Brain microvascular endothelial cell (primary cell): Measurements from ENCODE around the gene MARK4.
"Not testable (repeated sequence)": the region's sequence is repeated elsewhere in the genome, so short reads cannot be mapped to it uniquely, and the experiment has no call there.

Experiments used
- DNase-seq: peaks from one replicate; pipeline ENCODE4 v3.0.0-alpha.2; 2020
- H3K27ac ChIP-seq: fragments of 250-450 bp; sonication (Bioruptor Pico); 2 replicates; pipeline ENCODE4 v1.5.1; 2020; ENCODE audit warnings: mild to moderate bottlenecking, moderate library complexity
- H3K27me3 ChIP-seq: fragments of 250-450 bp; sonication (Bioruptor Pico); replicated peaks from 2 replicates; pipeline ENCODE4 v1.5.1; 2020; ENCODE audit warnings: mild to moderate bottlenecking
- H3K36me3 ChIP-seq: fragments of 250-450 bp; sonication (Bioruptor Pico); replicated peaks from 2 replicates; pipeline ENCODE4 v1.5.1; 2020; ENCODE audit warnings: mild to moderate bottlenecking
- H3K4me3 ChIP-seq: 2 replicates; pipeline ENCODE4 v1.5.1; 2011; ENCODE audit warnings: low read depth, mild to moderate bottlenecking, control low read depth, low read length, moderate library complexity
- CTCF ChIP-seq: IDR thresholded peaks from 2 replicates; pipeline ENCODE4 v1.5.1; 2011; ENCODE audit warnings: low read depth, mild to moderate bottlenecking, moderate library complexity, low read length, control low read depth, inconsistent platforms; ENCODE audit errors: missing control alignments
- in situ Hi-C: cut with HindIII; loops from 2 replicates; pipeline ENCODE4 v1.10.0; 2017; ENCODE audit warnings: low sequenced_read_pairs, low pct_ligation_motif_present

The MARK4 gene

GRCh38 chr19:45324349-45324907 is 73.4 kb downstream of the MARK4 start:
- peaks cover 7% of the 10 kb centered on the region for H3K27me3 ChIP-seq
- H3K27ac ChIP-seq, result no peak overlapping the region
- no peak for TF ChIP-seq CTCF
- H3K4me3 ChIP-seq, result no peak overlapping the region
- no peaks in the 10 kb centered on the region for H3K36me3 ChIP-seq
- DNase-seq, result no peak
- in situ Hi-C loops, result no loop called here

- no peak for TF ChIP-seq CTCF
- no peak overlapping the region for H3K4me3 ChIP-seq
- H3K27ac ChIP-seq, result no peak overlapping the region
- in situ Hi-C loops, result no loop called here
- no peaks in the 10 kb centered on the region for H3K36me3 ChIP-seq
- DNase-seq, result no peak
- peaks cover 7% of the 10 kb centered on the region for H3K27me3 ChIP-seq
Observed at GRCh38 chr19:45327404-45328143, 76.5 kb downstream of the MARK4 start.

GRCh38 chr19:45331411-45331810 is 80.3 kb downstream of the MARK4 start:
- no peak overlapping the region for H3K4me3 ChIP-seq
- H3K27ac ChIP-seq, result no peak overlapping the region
- no peak for TF ChIP-seq CTCF
- H3K27me3 ChIP-seq, result no peaks in the 10 kb centered on the region
- no peaks in the 10 kb centered on the region for H3K36me3 ChIP-seq
- in situ Hi-C loops, result no loop called here
- no peak for DNase-seq

- no peak overlapping the region for H3K4me3 ChIP-seq
- in situ Hi-C loops, result no loop called here
- H3K36me3 ChIP-seq, result no peaks in the 10 kb centered on the region
- no peak for TF ChIP-seq CTCF
- no peak overlapping the region for H3K27ac ChIP-seq
- no peaks in the 10 kb centered on the region for H3K27me3 ChIP-seq
- DNase-seq, result no peak
Observed at GRCh38 chr19:45333609-45334303, 82.7 kb downstream of the MARK4 start.

- in situ Hi-C loops, DNase-seq, H3K27ac ChIP-seq, H3K36me3 ChIP-seq, H3K27me3 ChIP-seq, H3K4me3 ChIP-seq: not testable (repeated sequence)
Observed at GRCh38 chr19:45334881-45335280, 83.8 kb downstream of the MARK4 start.

- no peak overlapping the region for H3K4me3 ChIP-seq
- no peak overlapping the region for H3K27ac ChIP-seq
- H3K27me3 ChIP-seq, result no peaks in the 10 kb centered on the region
- no peak for DNase-seq
- no peaks in the 10 kb centered on the region for H3K36me3 ChIP-seq
- in situ Hi-C loops, result no loop called here
- no peak for TF ChIP-seq CTCF
Observed at GRCh38 chr19:45336696-45337251, 85.7 kb downstream of the MARK4 start.
